AG10803 (cell line): ENCODE data around the gene EMILIN2.

Experiments used
- DNase-seq: peaks from one replicate; pipeline ENCODE4 v3.0.0; 2010; ENCODE audit warnings: low read depth
- H3K4me3 ChIP-seq: 2 replicates; pipeline ENCODE4 v1.5.1; 2011; ENCODE audit warnings: mild to moderate bottlenecking, low read length, control low read depth
- CTCF ChIP-seq: conservative IDR thresholded peaks from 2 replicates; pipeline ENCODE4 v1.5.1; 2011; ENCODE audit warnings: mild to moderate bottlenecking, low read length, control low read depth, inconsistent platforms

The EMILIN2 gene

GRCh38 chr18:2902327-2902726 lies 55.5 kb downstream of the EMILIN2 start:
- DNase-seq, result no peak
- no peak overlapping the region for H3K4me3 ChIP-seq
- TF ChIP-seq CTCF, result no peak

GRCh38 chr18:2903006-2903405 lies 56.2 kb downstream of the EMILIN2 start:
- peak; percentile 77 for DNase-seq
- no peak for TF ChIP-seq CTCF
- no peak overlapping the region for H3K4me3 ChIP-seq

GRCh38 chr18:2905854-2906703 lies 59.3 kb downstream of the EMILIN2 start:
- H3K4me3 ChIP-seq, result peak overlapping the region; percentile 61
- no peak for TF ChIP-seq CTCF
- peak; percentile 57 for DNase-seq

GRCh38 chr18:2906704-2907549 lies 60.1 kb downstream of the EMILIN2 start:
- peak; percentile 27; the same call in 1 of the 2 replicates for TF ChIP-seq CTCF
- H3K4me3 ChIP-seq, result peak overlapping the region; percentile 61
- DNase-seq, result no peak

- H3K4me3 ChIP-seq, result peak overlapping the region; percentile 61
- no peak for TF ChIP-seq CTCF
- DNase-seq, result no peak
These were observed 60.8 kb downstream of the EMILIN2 start for GRCh38 chr18:2907550-2908135.

- no peak for DNase-seq
These were observed 61.5 kb downstream of the EMILIN2 start for GRCh38 chr18:2908166-2908945.

More at GRCh38 chr18:2908166-2908945, 61.5 kb downstream of the EMILIN2 start:
- no peak overlapping the region for H3K4me3 ChIP-seq
- no peak for TF ChIP-seq CTCF
